IPS-20b (cell line): Measurements from ENCODE around the gene EMC6.

Experiments
- H3K27ac ChIP-seq: one replicate; pipeline ENCODE4 v1.5.1; 2013; ENCODE audit warnings: low read length
- H3K27me3 ChIP-seq: 2 replicates; pipeline ENCODE4 v1.6.1; 2013; ENCODE audit warnings: mild to moderate bottlenecking, low read length, inconsistent platforms; ENCODE audit not compliant: insufficient read depth
- H3K36me3 ChIP-seq: 2 replicates; pipeline ENCODE4 v1.6.1; 2013; ENCODE audit warnings: low read depth, mild to moderate bottlenecking, inconsistent platforms, low read length, moderate library complexity; ENCODE audit not compliant: insufficient read depth
- H3K4me1 ChIP-seq: 2 replicates; pipeline ENCODE4 v1.6.1; 2013; ENCODE audit warnings: mild to moderate bottlenecking, control low read depth, inconsistent platforms, low read length, moderate library complexity; ENCODE audit not compliant: insufficient read depth
- H3K4me3 ChIP-seq: 2 replicates; pipeline ENCODE4 v1.5.1; 2013; ENCODE audit warnings: mild to moderate bottlenecking, low read length, inconsistent platforms
- H3K9ac ChIP-seq: 2 replicates; pipeline ENCODE4 v1.6.1; 2013; ENCODE audit warnings: low read depth, mild to moderate bottlenecking, inconsistent platforms, low read length, moderate library complexity
- H3K9me3 ChIP-seq: 2 replicates; pipeline ENCODE4 v1.6.1; 2013; ENCODE audit warnings: mild to moderate bottlenecking, low read depth, low read length, inconsistent platforms; ENCODE audit not compliant: insufficient read depth

EMC6 gene

DNA sequence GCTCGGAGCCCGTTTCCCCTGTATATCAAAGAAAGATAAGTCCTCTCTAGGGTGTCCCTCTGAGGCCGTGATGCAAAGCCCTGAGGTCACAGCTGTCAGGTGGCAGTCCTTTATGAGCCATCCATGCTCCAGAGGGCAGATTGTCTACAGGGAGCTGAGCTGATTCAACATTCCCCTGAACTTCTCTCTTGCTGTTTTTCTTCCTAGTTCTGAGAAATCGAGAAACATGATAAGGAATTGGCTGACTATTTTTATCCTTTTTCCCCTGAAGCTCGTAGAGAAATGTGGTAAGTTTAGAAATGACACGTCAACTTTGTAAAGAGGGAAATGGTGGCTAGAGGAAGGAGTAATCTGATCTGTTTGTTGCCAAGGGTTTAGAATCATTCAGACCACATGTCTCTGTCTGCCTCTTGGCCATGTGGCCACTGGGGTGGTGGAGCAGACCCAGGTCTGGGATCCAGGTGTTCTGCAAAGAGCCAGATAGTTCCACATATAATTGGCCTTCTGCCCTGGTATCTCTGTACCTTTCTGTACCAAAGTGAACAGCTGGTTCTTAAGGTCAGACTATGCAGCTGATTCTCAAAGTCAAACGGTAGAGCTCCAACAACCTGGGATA lies 28.5 kb upstream of the EMC6 start:
- H3K9ac ChIP-seq: no peak overlapping the region
- H3K4me1 ChIP-seq: peaks cover 10% of the 10 kb centered on the region
- H3K27me3 ChIP-seq: no peaks in the 10 kb centered on the region
- no peak overlapping the region for H3K27ac ChIP-seq
- no peaks in the 10 kb centered on the region for H3K9me3 ChIP-seq
- H3K4me3 ChIP-seq: no peak overlapping the region
- H3K36me3 ChIP-seq: peaks cover 20% of the 10 kb centered on the region

- Histone ChIP-seq H3K27ac (no peak overlapping the region), H3K9ac (no peak overlapping the region)
Measured at GRCh38 chr17:3641014-3641413, 27.6 kb upstream of the EMC6 start.

GRCh38 chr17:3641717-3642486 lies 26.7 kb upstream of the EMC6 start:
- Histone ChIP-seq H3K9ac (no peak overlapping the region), H3K36me3 (peaks cover 23% of the 10 kb centered on the region), H3K27me3 (no peaks in the 10 kb centered on the region), H3K4me1 (peaks cover 10% of the 10 kb centered on the region), H3K27ac (no peak overlapping the region), H3K4me3 (no peak overlapping the region), H3K9me3 (no peaks in the 10 kb centered on the region)

More at GRCh38 chr17:3641014-3641413, 27.6 kb upstream of the EMC6 start:
- Histone ChIP-seq H3K9me3 (no peaks in the 10 kb centered on the region), H3K27me3 (no peaks in the 10 kb centered on the region), H3K4me1 (peaks cover 10% of the 10 kb centered on the region), H3K4me3 (no peak overlapping the region), H3K36me3 (peaks cover 23% of the 10 kb centered on the region)

- Histone ChIP-seq H3K27me3 (no peaks in the 10 kb centered on the region), H3K36me3 (peaks cover 29% of the 10 kb centered on the region), H3K4me1 (peaks cover 10% of the 10 kb centered on the region), H3K9ac (no peak overlapping the region), H3K4me3 (no peak overlapping the region), H3K9me3 (no peaks in the 10 kb centered on the region), H3K27ac (no peak overlapping the region)
Measured at GRCh38 chr17:3643889-3644349, 24.7 kb upstream of the EMC6 start.

- Histone ChIP-seq H3K36me3 (peaks cover 25% of the 10 kb centered on the region), H3K4me3 (no peak overlapping the region), H3K4me1 (peaks cover 10% of the 10 kb centered on the region; the same call in 1 of the 2 replicates), H3K9me3 (no peaks in the 10 kb centered on the region), H3K9ac (no peak overlapping the region), H3K27me3 (no peaks in the 10 kb centered on the region), H3K27ac (no peak overlapping the region)
Measured at GRCh38 chr17:3645310-3645709, 23.3 kb upstream of the EMC6 start.

DNA sequence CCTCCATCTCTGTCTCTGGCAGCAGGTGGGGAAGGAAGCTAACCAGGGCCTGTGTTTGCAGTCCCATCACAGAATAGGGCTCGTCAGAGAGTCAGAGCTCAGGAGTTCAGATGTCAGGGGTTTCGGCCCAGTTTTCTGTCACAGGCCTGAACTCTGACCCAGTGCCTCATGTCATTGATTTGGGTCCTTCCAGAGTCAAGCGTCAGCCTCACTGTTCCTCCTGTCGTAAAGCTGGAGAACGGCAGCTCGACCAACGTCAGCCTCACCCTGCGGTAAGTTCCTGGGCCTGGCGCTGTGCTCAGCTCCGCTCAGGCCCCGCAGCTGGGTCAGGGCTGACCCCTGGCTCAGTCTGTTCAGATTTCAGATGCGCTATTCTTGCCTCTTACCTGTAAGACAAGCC lies 21.4 kb upstream of the EMC6 start:
- Histone ChIP-seq H3K9me3 (no peaks in the 10 kb centered on the region), H3K4me1 (no peaks in the 10 kb centered on the region), H3K27ac (no peak overlapping the region), H3K27me3 (no peaks in the 10 kb centered on the region), H3K36me3 (peaks cover 18% of the 10 kb centered on the region), H3K4me3 (no peak overlapping the region), H3K9ac (no peak overlapping the region)

DNA sequence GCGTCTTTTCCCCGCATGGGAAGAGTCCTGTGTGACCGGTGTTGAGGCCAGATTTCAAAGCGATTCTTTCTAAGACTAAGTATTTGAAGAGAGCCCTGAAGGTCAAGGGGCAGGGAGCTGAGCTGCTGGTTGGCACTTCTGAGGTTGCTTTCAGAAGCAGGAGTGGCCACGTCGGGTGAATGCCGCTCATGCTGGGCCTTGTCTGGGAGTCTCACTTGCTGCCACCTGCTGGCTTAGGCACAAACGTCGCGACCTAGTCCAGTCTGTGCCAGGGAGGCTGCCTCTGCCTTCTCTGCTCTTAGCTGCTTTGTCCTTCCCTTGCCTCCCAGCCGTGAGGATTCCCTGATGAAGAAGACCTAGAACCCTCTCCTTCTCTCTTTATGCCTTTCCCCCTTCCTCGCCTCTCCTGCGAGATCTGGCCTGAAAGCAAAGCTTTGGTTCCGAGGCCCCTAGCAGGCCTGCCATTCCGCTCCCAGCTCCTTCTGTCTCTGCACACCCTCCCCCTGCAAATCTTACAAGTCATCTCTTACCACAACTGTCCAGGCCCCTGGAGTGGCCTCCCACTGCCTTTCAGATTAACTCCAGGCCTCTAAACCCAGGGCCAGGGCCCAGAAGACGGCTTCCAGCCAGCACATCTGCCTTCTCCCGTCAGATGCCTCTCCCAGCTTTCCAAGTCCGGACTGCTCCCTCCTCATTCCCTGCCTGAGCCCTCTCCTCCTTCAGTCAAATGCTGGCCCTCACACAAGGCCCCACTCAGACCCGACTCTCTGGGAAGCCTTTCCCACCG lies 20.6 kb upstream of the EMC6 start:
- Histone ChIP-seq H3K9me3 (no peaks in the 10 kb centered on the region), H3K4me3 (no peak overlapping the region), H3K4me1 (no peaks in the 10 kb centered on the region), H3K36me3 (peaks cover 18% of the 10 kb centered on the region), H3K9ac (no peak overlapping the region), H3K27ac (no peak overlapping the region), H3K27me3 (no peaks in the 10 kb centered on the region)

- H3K27me3 ChIP-seq: no peaks in the 10 kb centered on the region
- H3K9me3 ChIP-seq: no peaks in the 10 kb centered on the region
- no peak overlapping the region for H3K27ac ChIP-seq
- H3K36me3 ChIP-seq: 0 out of 2 replicates have a peak, but pooled peaks cover 2% of the 10 kb centered on the region
- no peaks in the 10 kb centered on the region for H3K4me1 ChIP-seq
- no peak overlapping the region for H3K4me3 ChIP-seq
- H3K9ac ChIP-seq: no peak overlapping the region
Measured at GRCh38 chr17:3655766-3656165, 12.8 kb upstream of the EMC6 start.

DNA sequence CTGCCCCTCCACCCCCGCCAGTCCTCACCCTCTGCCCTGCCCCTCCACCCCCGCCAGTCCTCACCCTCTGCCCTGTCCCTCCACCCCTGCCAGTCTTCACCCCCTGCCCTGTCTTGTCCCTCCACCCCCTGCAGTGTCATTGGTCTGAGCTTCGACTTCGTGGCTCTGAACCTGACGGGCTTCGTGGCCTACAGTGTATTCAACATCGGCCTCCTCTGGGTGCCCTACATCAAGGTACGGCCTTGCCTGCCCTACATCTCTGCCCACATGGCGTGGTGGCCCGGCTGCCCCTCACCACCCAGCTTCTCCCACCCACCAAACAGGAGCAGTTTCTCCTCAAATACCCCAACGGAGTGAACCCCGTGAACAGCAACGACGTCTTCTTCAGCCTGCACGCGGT lies 12.3 kb upstream of the EMC6 start:
- Histone ChIP-seq H3K4me1 (no peaks in the 10 kb centered on the region), H3K4me3 (no peak overlapping the region), H3K27me3 (no peaks in the 10 kb centered on the region), H3K27ac (no peak overlapping the region), H3K9me3 (no peaks in the 10 kb centered on the region), H3K36me3 (0 out of 2 replicates have a peak, but pooled peaks cover 8% of the 10 kb centered on the region), H3K9ac (no peak overlapping the region)

DNA sequence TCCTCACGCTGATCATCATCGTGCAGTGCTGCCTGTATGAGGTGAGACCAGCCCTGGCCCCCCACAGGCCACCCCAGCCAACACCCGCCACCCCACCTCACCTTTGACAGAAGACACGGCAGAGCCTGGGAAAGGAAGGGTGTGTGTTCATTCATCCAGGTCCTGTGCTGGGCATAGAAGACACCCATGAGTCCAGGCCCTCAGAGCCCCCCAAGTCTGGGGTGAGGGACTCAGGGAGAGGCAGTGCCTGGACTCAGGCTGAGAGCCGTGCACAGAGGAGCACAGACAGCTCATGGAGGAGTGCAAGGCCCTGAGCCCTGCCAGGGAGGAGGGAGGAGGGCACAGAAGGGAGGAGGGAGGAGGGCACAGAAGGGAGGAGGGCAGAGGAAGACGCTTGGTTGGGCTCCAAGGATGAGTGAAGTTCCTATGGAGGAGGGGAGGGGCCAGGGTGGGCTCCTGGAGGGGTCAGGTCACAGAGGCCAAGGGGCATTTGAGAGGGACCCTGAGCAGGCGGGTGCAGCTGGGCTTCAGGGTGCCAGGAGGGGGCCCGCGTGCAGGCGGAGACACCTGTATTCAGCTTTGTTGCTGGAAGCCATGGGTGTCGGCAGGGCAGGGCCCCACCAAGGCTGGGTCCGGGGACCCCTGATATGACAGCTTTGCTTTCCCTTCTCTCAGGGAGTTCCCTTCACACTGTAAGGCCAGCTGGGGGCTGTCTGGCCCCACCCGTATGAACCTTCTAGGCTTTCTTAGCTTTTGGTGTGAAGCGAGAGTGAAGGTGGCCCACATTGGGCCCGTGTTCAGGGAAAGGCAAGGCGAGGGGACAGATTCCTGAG lies 11.6 kb upstream of the EMC6 start:
- Histone ChIP-seq H3K9me3 (no peaks in the 10 kb centered on the region), H3K36me3 (0 out of 2 replicates have a peak, but pooled peaks cover 9% of the 10 kb centered on the region)

DNA sequence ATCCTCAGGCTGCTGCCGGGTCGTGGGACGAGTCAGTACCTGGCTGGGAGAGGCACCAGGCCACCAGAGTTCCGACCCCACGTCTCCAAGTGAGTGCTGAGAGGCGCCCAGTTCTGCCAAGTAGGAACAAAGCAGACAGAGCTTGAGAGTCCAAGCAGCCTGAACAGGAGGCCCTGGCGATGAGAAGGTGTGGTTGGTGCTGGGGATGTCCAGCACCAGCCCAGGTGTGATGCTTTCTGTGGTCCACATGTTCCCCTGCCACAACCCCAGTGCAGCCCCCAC lies 11.1 kb upstream of the EMC6 start:
- no peaks in the 10 kb centered on the region for H3K4me1 ChIP-seq
- 0 out of 2 replicates have a peak, but pooled peaks cover 9% of the 10 kb centered on the region for H3K36me3 ChIP-seq
- H3K9me3 ChIP-seq: no peaks in the 10 kb centered on the region
- H3K9ac ChIP-seq: no peak overlapping the region
- no peak overlapping the region for H3K4me3 ChIP-seq
- H3K27ac ChIP-seq: no peak overlapping the region
- no peaks in the 10 kb centered on the region for H3K27me3 ChIP-seq

More for the DNA sequence above, 11.6 kb upstream of the EMC6 start:
- Histone ChIP-seq H3K4me1 (no peaks in the 10 kb centered on the region), H3K27me3 (no peaks in the 10 kb centered on the region), H3K4me3 (no peak overlapping the region), H3K27ac (no peak overlapping the region), H3K9ac (no peak overlapping the region)
